Small intestine (tissue), 7 donors: ENCODE results near the gene HCFC1. TPM values are rescaled to one million over a fixed set of nuclear protein-coding genes. Genes with fewer than 3 reads are reported as not detected.
A peak's percentile ranks its signal among the peaks of the same experiment; 100 is the strongest.

ENCODE experiments used
- DNase-seq, 2 donors: peaks; one replicate each; pipeline versions ENCODE4 v3.0.0 to v3.0.0-alpha.2; 2013
- FAIRE-seq: peaks from 2 replicates; lab custom pipeline; 2012; peaks lifted over from hg19 to GRCh38; lab: Jason Lieb, UNC
- H3K27ac ChIP-seq, 3 donors: one replicate each; pipeline ENCODE4 v1.5.1; 2013; ENCODE audit warnings: low read length in 2 of 3, mild to moderate bottlenecking in 2 of 3, control low read depth in 1 of 3, inconsistent platforms in 1 of 3, low read depth in 1 of 3, moderate library complexity in 1 of 3
- H3K27me3 ChIP-seq, 3 donors: one replicate each; pipeline ENCODE4 v1.6.1; 2013; ENCODE audit warnings: low read length in 3 of 3, inconsistent platforms in 1 of 3; ENCODE audit not compliant: control insufficient read depth in 3 of 3, insufficient read depth in 3 of 3
- H3K36me3 ChIP-seq, 3 donors: one replicate each; pipeline ENCODE4 v1.6.1; 2013; ENCODE audit warnings: low read length in 3 of 3, inconsistent platforms in 1 of 3, low read depth in 1 of 3, mild to moderate bottlenecking in 1 of 3, moderate library complexity in 1 of 3; ENCODE audit not compliant: control insufficient read depth in 3 of 3, insufficient read depth in 2 of 3
- H3K4me1 ChIP-seq, 3 donors: one replicate each; pipeline ENCODE4 v1.6.1; 2013; ENCODE audit warnings: low read length in 2 of 3, inconsistent platforms in 1 of 3, low read depth in 1 of 3, mild to moderate bottlenecking in 1 of 3, moderate library complexity in 1 of 3; ENCODE audit not compliant: control insufficient read depth in 3 of 3, insufficient read depth in 2 of 3
- H3K4me3 ChIP-seq, 3 donors: one replicate each; pipeline ENCODE4 v1.5.1; 2013; ENCODE audit warnings: low read length in 3 of 3, control low read depth in 1 of 3, inconsistent platforms in 1 of 3, low read depth in 1 of 3, mild to moderate bottlenecking in 1 of 3, moderate library complexity in 1 of 3
- H3K9me3 ChIP-seq, 2 donors: one replicate each; pipeline ENCODE4 v1.6.1; 2013; ENCODE audit warnings: low read depth in 1 of 2, low read length in 1 of 2; ENCODE audit not compliant: control insufficient read depth in 2 of 2, insufficient read depth in 1 of 2
- WGBS, 3 donors: extraction: QIAGEN DNeasy Blood & Tissue Kit; methylation state at CpG; one replicate each; pipeline ENCODE4 v1.1.7; 2013; 5-methylcytosine and 5-hydroxymethylcytosine counted together
- polyA plus RNA-seq, 4 donors: library from polyadenylated mRNA; stranded (reverse) in 3 of 4; unstranded in 1 of 4; fragments of 200-250 nt in 3 of 4; fragments of 120-200 nt in 1 of 4; gene quantifications; one replicate each; pipeline versions ENCODE4 v1.2.1 to v1.2.3, GENCODE V29; 2013
- donor health status: healthy with polysubstance abuse.
- donor health status: control.
- donor health status: control.
- donor health status: Bipolar disorder and iron deficiency.
- donor health status: healthy.

The HCFC1 gene
- polyA plus RNA-seq, 4 donors: 7.6 to 32.9 (median 19.5) TPM

DNA sequence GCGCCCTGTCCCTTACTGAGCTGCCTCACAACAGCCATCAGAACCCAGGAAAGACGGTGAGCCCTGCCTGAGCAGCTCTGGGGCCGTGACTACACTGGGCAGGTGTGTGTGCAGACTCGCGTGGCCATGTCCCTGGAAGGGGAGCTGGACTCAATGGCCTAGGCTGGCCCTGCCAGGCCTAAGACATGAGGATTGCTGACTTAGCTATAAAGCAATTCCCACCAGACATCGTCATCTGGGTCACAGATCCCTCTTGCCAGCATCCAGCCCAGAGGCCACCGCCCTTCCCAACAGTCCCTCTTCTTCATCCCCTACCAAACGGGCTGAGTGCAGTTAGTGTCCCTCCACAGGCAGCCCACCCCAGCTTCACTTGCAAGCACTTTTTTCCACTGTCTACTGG, 40.5 kb downstream of the HCFC1 start:
- FAIRE-seq: no peak
- no peaks in the 10 kb centered on the region for H3K27me3 ChIP-seq
- no peak overlapping the region for H3K4me3 ChIP-seq
- DNase-seq: no peak
- WGBS, 3 donors: 87 to 95% (median 88%) methylated on average over 7 to 8 of the region's 8 CpGs
- no peak overlapping the region for H3K27ac ChIP-seq
- H3K36me3 ChIP-seq: peaks cover 0 to 37% (median 3%) of the 10 kb centered on the region in 3 donors
- peaks cover 0 to 16% (median 3%) of the 10 kb centered on the region in 3 donors for H3K4me1 ChIP-seq
- no peaks in the 10 kb centered on the region for H3K9me3 ChIP-seq

GRCh38 chrX:153930011-153930910, 41.4 kb downstream of the HCFC1 start:
- peaks cover 0 to 21% (median 3%) of the 10 kb centered on the region in 3 donors for H3K4me1 ChIP-seq
- DNase-seq: no peak
- no peaks in the 10 kb centered on the region for H3K27me3 ChIP-seq
- peaks cover 0 to 37% (median 3%) of the 10 kb centered on the region in 3 donors for H3K36me3 ChIP-seq
- no peak overlapping the region for H3K27ac ChIP-seq
- H3K9me3 ChIP-seq: no peaks in the 10 kb centered on the region
- no peak for FAIRE-seq
- 87 to 90% (median 89%) methylated on average over 24 to 31 of the region's 31 CpGs for WGBS, 3 donors
- no peak overlapping the region for H3K4me3 ChIP-seq

GRCh38 chrX:153929576-153929975, 42.0 kb downstream of the HCFC1 start:
- Histone ChIP-seq H3K4me3 (no peak overlapping the region), H3K4me1 (peaks cover 0 to 28% (median 3%) of the 10 kb centered on the region in 3 donors), H3K9me3 (no peaks in the 10 kb centered on the region), H3K27ac (no peak overlapping the region), H3K36me3 (peaks cover 0 to 37% (median 3%) of the 10 kb centered on the region in 3 donors), H3K27me3 (no peaks in the 10 kb centered on the region)
- 77 to 78% (median 77%) methylated on average over 10 of the region's 10 CpGs for WGBS, 3 donors
- DNase-seq (no peak), FAIRE-seq (no peak)

DNA sequence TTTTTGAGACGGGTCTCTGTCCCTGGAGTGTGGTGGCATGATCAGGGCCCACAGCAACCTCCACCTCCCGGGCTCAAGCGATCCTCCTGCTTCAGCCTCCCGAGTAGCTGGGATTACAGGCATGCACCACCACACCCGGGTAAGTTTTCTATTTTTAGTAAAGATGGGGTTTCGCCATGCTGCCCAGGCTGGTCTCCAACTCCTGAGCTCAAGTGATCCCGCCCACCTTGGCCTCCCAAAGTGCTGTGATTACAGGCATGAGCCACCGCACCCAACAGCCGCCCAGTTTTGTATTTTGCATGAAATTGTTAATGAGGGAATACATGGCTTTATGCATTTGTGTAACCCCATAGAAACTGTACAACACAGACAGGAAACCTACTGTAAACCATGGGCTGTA, 42.8 kb downstream of the HCFC1 start:
- Histone ChIP-seq H3K27me3 (no peaks in the 10 kb centered on the region), H3K36me3 (peaks cover 0 to 37% (median 3%) of the 10 kb centered on the region in 3 donors), H3K4me1 (peaks cover 0 to 30% (median under 1%) of the 10 kb centered on the region in 3 donors), H3K27ac (peak overlapping the region in 2 of 3 donors; percentile 78 to 83), H3K4me3 (peak overlapping the region in 1 of 3 donors; percentile 24), H3K9me3 (no peaks in the 10 kb centered on the region)
- FAIRE-seq: no peak
- no peak for DNase-seq
- 28 to 40% (median 34%) methylated on average over 6 to 9 of the region's 9 CpGs for WGBS, 3 donors

- FAIRE-seq (peak; percentile 41), DNase-seq (peak; percentile 95)
- Histone ChIP-seq H3K4me1 (peaks cover 0 to 30% (median 0%) of the 10 kb centered on the region in 3 donors), H3K36me3 (peaks cover 0 to 37% (median 3%) of the 10 kb centered on the region in 3 donors), H3K27ac (peak overlapping the region; percentile 95 to 100 (median 99)), H3K9me3 (no peaks in the 10 kb centered on the region), H3K4me3 (peak overlapping the region; percentile 52 to 71 (median 57)), H3K27me3 (no peaks in the 10 kb centered on the region)
- 0 to 11% (median 8%) methylated on average over 43 to 76 of the region's 76 CpGs for WGBS, 3 donors
Measured at GRCh38 chrX:153927922-153928760, 43.5 kb downstream of the HCFC1 start.

- no peak for DNase-seq
- 0 to 20% (median 0%) methylated on average over 4 to 8 of the region's 8 CpGs for WGBS, 3 donors
- peaks cover 0 to 34% (median 3%) of the 10 kb centered on the region in 3 donors for H3K36me3 ChIP-seq
- peak overlapping the region; percentile 52 to 71 (median 57) for H3K4me3 ChIP-seq
- no peaks in the 10 kb centered on the region for H3K9me3 ChIP-seq
- H3K27me3 ChIP-seq: no peaks in the 10 kb centered on the region
- H3K4me1 ChIP-seq: peaks cover 0 to 30% (median 0%) of the 10 kb centered on the region in 3 donors
- peak overlapping the region; percentile 95 to 100 (median 99) for H3K27ac ChIP-seq
- FAIRE-seq: no peak
Measured at GRCh38 chrX:153927672-153927921, 44.0 kb downstream of the HCFC1 start.

- 3 to 29% (median 11%) methylated on average over 20 to 29 of the region's 31 CpGs for WGBS, 3 donors
- H3K27me3 ChIP-seq: no peaks in the 10 kb centered on the region
- peaks cover 0 to 30% (median 0%) of the 10 kb centered on the region in 3 donors for H3K4me1 ChIP-seq
- peaks cover 0 to 29% (median 3%) of the 10 kb centered on the region in 3 donors for H3K36me3 ChIP-seq
- FAIRE-seq (no peak), DNase-seq (peak; percentile 54 to 67)
- peak overlapping the region; percentile 95 to 100 (median 99) for H3K27ac ChIP-seq
- H3K9me3 ChIP-seq: no peaks in the 10 kb centered on the region
- H3K4me3 ChIP-seq: peak overlapping the region; percentile 52 to 71 (median 57)
Measured at GRCh38 chrX:153926858-153927671, 44.6 kb downstream of the HCFC1 start.
